Suprapubic skin (tissue), 4 donors: ENCODE results near the gene KLHL30.

Experiments
- CTCF ChIP-seq, 2 donors: fragments of 200-600 bp in 1 of 2; fragments of 450-650 bp in 1 of 2; sonication (generic) in 1 of 2; IDR thresholded peaks; one replicate each; pipeline ENCODE4 v1.5.1; 2016 to 2019; ENCODE audit warnings: antibody characterized with exemption in 2 of 2, mild to moderate bottlenecking in 1 of 2, moderate library complexity in 1 of 2
- POLR2A ChIP-seq, 2 donors: fragments of 450-650 bp; IDR thresholded peaks; one replicate each; pipeline ENCODE4 v1.6.1; 2017; ENCODE audit warnings: antibody characterized with exemption in 2 of 2, mild to moderate bottlenecking in 2 of 2, moderate library complexity in 2 of 2
- POLR2AphosphoS5 ChIP-seq, 3 donors: sonication (generic); formaldehyde crosslinking; IDR thresholded peaks; one replicate each; pipeline ENCODE4 v1.6.1; 2017; ENCODE audit warnings: antibody characterized with exemption in 3 of 3

GRCh38 chr2:238104226-238104690 lies 34.2 kb upstream of the KLHL30 start:
- no peak for TF ChIP-seq CTCF (IDR thresholded peaks at IDR 0.05)
- no peak for TF ChIP-seq POLR2A (IDR thresholded peaks at IDR 0.05)
- TF ChIP-seq POLR2AphosphoS5 (IDR thresholded peaks at IDR 0.05), result no peak
